Activated CD8-positive, alpha-beta memory T cell treated with anti-CD3 and anti-CD28 coated beads, Interleukin-2, amount 50 U/mL, for 1 hour (primary cell): Measurements from ENCODE around the gene HIBADH.

Experiments used
- DNase-seq: peaks from one replicate; pipeline ENCODE4 v3.0.0-alpha.2; 2020; ENCODE audit errors: extremely low read depth

Gene HIBADH

GRCh38 chr7:27635728-27636127 lies 27.0 kb downstream of the HIBADH start:
- no peak for DNase-seq

GRCh38 chr7:27634671-27635493 lies 27.8 kb downstream of the HIBADH start:
- DNase-seq = no peak

- DNase-seq = no peak
Measured at GRCh38 chr7:27633062-27633461, 29.6 kb downstream of the HIBADH start.

GRCh38 chr7:27631391-27631790 lies 31.3 kb downstream of the HIBADH start:
- DNase-seq = no peak

- DNase-seq = no peak
Measured at GRCh38 chr7:27627146-27627545, 35.5 kb downstream of the HIBADH start.

GRCh38 chr7:27619492-27619891 lies 43.2 kb downstream of the HIBADH start:
- no peak for DNase-seq

- DNase-seq = no peak
Measured at GRCh38 chr7:27617651-27618381, 44.9 kb downstream of the HIBADH start.

- DNase-seq = no peak
Measured at GRCh38 chr7:27616914-27617548, 45.7 kb downstream of the HIBADH start.

GRCh38 chr7:27616186-27616491 lies 46.5 kb downstream of the HIBADH start:
- no peak for DNase-seq

GRCh38 chr7:27615420-27616185 lies 47.1 kb downstream of the HIBADH start:
- no peak for DNase-seq

GRCh38 chr7:27614095-27614494 lies 48.6 kb downstream of the HIBADH start:
- no peak for DNase-seq

GRCh38 chr7:27611059-27611458 lies 51.6 kb downstream of the HIBADH start:
- no peak for DNase-seq

GRCh38 chr7:27608776-27609495 lies 53.7 kb downstream of the HIBADH start:
- DNase-seq = no peak

- DNase-seq = no peak
Measured at GRCh38 chr7:27607210-27607606, 55.5 kb downstream of the HIBADH start.

GRCh38 chr7:27606270-27607209 lies 56.1 kb downstream of the HIBADH start:
- DNase-seq = no peak

GRCh38 chr7:27605689-27606269 lies 56.9 kb downstream of the HIBADH start:
- no peak for DNase-seq

- DNase-seq = no peak
Measured at GRCh38 chr7:27605283-27605682, 57.4 kb downstream of the HIBADH start.

GRCh38 chr7:27603813-27604212 lies 58.9 kb downstream of the HIBADH start:
- no peak for DNase-seq

GRCh38 chr7:27602766-27603165 lies 59.9 kb downstream of the HIBADH start:
- DNase-seq = no peak

GRCh38 chr7:27601217-27601616 lies 61.5 kb downstream of the HIBADH start:
- no peak for DNase-seq
